Stimulated activated CD8-positive, alpha-beta memory T cell treated with anti-CD3 and anti-CD28 coated beads, Interleukin-2, amount 100 ng/mL, for 1 hour (primary cell): ENCODE measurements around the gene OPN1MW.
"Not testable (repeated sequence)": the region's sequence is repeated elsewhere in the genome, so short reads cannot be mapped to it uniquely, and the experiment has no call there.

Experiments
- DNase-seq, 2 donors: peaks; one replicate each; pipeline ENCODE4 v3.0.0-alpha.2; 2020; ENCODE audit warnings: low read depth in 2 of 2

OPN1MW gene

GRCh38 chrX:154182296-154182695 is at the start of gene OPN1MW:
TSS of gene OPN1MW (plus strand) at chrX:154182596. CDS start at chrX:154182678, 82 bp downstream.
- DNase-seq: not testable (repeated sequence)

GRCh38 chrX:154135458-154136229 is 46.8 kb upstream of the OPN1MW start:
- DNase-seq: no peak

GRCh38 chrX:154136627-154137161 is 45.7 kb upstream of the OPN1MW start:
- peak; percentile 37 to 43 for DNase-seq

GRCh38 chrX:154138857-154139256 is 43.5 kb upstream of the OPN1MW start:
- DNase-seq: no peak

GRCh38 chrX:154140206-154140605 is 42.2 kb upstream of the OPN1MW start:
- no peak for DNase-seq

GRCh38 chrX:154140742-154141141 is 41.7 kb upstream of the OPN1MW start:
- DNase-seq: no peak

GRCh38 chrX:154142386-154142785 is 40.0 kb upstream of the OPN1MW start:
- DNase-seq: no peak

GRCh38 chrX:154142950-154143745 is 39.2 kb upstream of the OPN1MW start:
- no peak for DNase-seq

- not testable (repeated sequence) for DNase-seq
Observed at GRCh38 chrX:154144010-154144409, 38.4 kb upstream of the OPN1MW start, which contains the start of gene OPN1LW. TSS of gene OPN1LW (plus strand) at chrX:154144243. CDS start at chrX:154144284, 41 bp downstream.

- not testable (repeated sequence) for DNase-seq
Observed at GRCh38 chrX:154151030-154151429, 31.4 kb upstream of the OPN1MW start.

- DNase-seq: not testable (repeated sequence)
Observed at GRCh38 chrX:154156221-154156620, 26.2 kb upstream of the OPN1MW start.

GRCh38 chrX:154157207-154157606 is 25.2 kb upstream of the OPN1MW start:
- not testable (repeated sequence) for DNase-seq

- not testable (repeated sequence) for DNase-seq
Observed at GRCh38 chrX:154159345-154159744, 23.1 kb upstream of the OPN1MW start.

GRCh38 chrX:154164902-154165301 is 17.5 kb upstream of the OPN1MW start:
- not testable (repeated sequence) for DNase-seq

GRCh38 chrX:154168384-154168783 is 14.0 kb upstream of the OPN1MW start:
- DNase-seq: not testable (repeated sequence)

- DNase-seq: not testable (repeated sequence)
Observed at GRCh38 chrX:154172535-154172943, 9.9 kb upstream of the OPN1MW start.

GRCh38 chrX:154174356-154174755 is 8.0 kb upstream of the OPN1MW start:
- DNase-seq: not testable (repeated sequence)

- DNase-seq: not testable (repeated sequence)
Observed at GRCh38 chrX:154183794-154184193, 1.4 kb downstream of the OPN1MW start.

- not testable (repeated sequence) for DNase-seq
Observed at GRCh38 chrX:154192846-154193245, 10.4 kb downstream of the OPN1MW start.

GRCh38 chrX:154194316-154194715 is 11.9 kb downstream of the OPN1MW start:
- not testable (repeated sequence) for DNase-seq

GRCh38 chrX:154196466-154196865 is 14.1 kb downstream of the OPN1MW start:
- not testable (repeated sequence) for DNase-seq
